Measurements from ENCODE around the gene NEK7.
"Not testable (repeated sequence)": the region's sequence is repeated elsewhere in the genome, so short reads cannot be mapped to it uniquely, and the experiment has no call there.

The NEK7 gene

DNA sequence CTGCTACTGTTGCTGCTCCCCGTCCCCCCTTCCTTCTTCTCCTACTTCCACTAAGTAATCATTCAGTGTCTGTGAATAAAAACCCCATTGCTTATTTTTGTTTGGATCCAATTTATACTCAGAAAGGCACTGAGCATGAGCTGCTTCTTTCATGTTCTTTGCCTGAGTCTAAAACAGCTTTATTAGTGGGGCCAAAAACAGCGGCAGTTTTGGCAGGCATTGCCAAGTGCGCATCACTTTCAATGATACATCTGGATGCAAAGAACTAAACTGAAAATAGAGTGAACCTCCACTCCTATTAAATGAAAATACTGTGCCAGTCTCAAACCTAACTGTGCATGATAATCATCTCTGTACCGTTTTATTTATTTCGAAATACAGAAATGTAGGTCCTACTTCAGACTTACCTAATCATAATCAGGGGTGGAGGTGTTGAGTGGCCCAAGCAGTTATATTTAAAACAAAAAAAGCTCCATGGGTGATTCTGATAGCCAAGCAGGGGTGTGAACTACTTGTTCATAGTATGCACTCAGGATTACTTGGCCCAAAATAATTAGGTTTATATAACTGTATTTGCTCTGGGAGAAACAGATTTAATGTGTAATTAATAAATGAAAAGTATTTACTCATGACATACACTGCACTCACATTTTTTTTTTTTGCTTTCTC lies 48.4 kb downstream of the NEK7 start:
- no peak for DNase-seq (ENCODE audit: low read depth)

DNA sequence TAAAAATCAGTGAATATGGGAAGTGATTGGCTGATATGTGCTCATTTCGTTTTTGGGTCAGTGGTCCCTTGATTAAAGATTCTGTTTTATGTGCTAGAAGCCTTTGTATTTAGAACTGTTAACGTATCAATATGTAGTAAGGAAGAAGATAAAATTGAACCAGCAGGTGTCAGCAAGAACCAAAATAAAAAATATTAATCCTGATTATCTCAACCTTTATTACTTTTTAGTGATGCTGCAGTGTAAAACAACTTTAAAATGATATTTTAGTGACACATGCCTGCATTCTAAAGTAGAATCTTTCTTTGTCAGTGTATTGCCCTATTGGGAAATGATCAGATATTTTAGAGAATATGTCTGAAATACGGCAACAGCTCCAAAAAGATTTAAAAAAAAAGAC lies 49.5 kb downstream of the NEK7 start:
- no peak for DNase-seq (ENCODE audit: low read depth)

DNA sequence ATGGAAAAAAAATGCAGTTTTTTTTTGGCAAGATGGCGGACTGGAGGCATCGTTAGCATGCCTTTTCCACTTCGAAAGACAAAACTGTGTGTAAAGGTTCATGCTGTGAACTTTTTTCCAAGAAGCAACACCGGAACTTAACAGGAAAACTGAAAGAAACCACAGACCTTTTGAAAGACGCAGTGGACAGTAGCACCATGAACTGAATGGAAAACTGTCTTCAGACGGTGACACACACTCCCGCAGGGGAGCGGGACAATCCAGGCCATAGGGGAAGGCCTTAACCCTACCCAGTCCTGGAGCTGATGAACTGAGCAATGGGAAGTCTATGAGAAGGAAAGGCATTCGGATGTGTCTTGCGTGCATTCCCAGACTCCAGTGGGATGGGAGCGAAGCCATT lies 54.9 kb downstream of the NEK7 start:
- no peak for DNase-seq (ENCODE audit: low read depth)

DNA sequence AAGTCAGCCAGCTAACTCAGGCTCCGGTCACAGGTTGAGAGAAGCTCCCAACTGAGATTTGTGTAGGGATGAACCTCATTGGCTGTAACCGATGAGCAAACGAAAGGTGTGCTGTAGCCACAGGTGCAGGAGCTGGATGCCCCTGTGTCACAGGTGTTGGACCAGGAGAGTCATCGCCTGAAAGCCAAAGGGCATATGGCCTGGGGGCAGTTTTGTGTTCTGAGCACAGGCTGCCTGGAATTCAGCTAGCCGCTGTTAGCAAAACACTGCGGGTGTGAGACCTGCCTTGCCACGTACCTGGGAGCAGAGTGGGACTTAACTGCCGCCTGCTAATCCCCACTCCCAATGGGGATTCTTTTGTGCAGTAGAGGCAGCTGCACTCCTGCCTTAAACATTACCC lies 55.3 kb downstream of the NEK7 start:
- DNase-seq (ENCODE audit: low read depth) = no peak

DNA sequence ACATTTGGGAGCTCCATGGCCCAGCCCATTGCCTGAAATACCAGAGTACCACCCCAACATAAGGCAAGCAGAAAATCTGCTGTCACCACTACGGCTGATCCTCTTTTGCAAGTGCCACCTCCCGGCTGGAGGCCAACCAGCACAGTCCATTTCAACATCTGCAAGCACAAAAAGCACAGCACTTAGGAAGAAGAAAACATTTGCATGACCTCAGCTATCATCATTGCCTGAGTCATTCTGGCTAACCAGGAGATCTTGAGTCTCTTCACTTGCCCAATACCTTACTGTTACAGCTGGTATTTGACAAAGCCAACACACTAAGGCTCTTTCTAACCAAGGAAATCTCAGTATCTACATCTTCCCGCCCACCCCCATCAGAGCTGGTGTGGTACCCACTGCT lies 55.9 kb downstream of the NEK7 start:
- no peak for DNase-seq (ENCODE audit: low read depth)

DNA sequence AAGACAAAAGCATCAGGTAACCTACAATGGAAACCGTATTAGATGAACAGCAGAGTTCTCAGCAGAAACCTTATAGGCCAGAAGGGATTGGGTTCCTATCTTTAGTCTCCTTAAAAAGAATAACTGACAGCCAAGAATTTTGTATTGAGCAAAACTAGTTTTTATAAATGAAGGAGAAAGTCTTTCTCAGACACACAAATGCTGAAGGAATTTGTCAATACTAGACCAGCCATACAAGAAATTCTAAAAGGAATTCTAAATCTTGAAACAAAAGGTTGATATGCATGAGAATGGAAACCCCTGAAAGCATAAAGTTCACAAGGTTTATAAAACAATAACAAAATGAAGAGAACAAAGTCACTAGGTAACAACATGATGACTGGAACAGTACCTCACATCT lies 58.1 kb downstream of the NEK7 start:
- no peak for DNase-seq (ENCODE audit: low read depth)

DNA sequence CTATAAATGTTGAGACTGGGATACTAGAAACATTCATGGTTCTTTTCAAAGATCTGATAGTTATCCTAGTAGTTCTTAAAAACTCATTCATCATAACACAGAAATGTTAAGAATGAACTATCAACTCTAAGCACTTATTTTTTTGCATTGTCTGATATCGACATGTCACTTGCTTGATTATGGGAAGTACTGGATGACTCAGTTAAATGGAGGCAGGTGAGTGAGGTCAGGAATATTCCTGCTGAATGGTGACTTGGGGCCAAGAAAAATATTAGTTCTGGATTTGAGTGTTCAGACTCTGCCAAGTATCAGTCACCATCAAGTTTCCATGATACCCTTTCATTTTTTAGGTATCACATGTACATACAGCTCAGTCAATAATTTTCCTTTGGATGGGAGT lies 63.6 kb downstream of the NEK7 start:
- no peak for DNase-seq (ENCODE audit: low read depth)

DNA sequence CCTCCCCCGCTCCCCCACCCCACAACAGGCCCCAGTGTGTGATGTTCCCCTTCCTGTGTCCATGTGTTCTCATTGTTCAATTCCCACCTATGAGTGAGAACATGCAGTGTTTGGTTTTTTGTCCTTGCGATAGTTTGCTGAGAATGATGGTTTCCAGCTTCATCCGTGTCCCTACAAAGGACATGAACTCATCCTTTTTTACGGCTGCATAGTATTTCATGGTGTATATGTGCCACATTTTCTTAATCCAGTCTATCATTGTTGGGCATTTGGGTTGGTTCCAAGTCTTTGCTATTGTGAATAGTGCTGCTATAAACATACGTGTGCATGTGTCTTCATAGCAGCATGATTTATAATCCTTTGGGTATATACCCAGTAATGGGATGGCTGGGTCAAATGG lies 70.2 kb downstream of the NEK7 start:
- not testable (repeated sequence) for DNase-seq (ENCODE audit: low read depth)

DNA sequence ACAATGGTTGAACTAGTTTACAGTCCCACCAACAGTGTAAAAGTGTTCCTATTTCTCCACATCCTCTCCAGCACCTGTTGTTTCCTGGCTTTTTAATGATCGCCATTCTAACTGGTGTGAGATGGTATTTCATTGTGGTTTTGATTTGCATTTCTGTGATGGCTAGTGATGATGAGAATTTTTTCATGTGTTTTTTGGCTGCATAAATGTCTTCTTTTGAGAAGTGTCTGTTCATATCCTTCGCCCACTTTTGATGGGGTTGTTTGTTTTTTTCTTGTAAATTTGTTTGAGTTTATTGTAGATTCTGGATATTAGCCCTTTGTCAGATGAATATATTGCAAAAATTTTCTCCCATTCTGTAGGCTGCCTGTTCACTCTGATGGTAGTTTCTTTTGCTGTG lies 70.7 kb downstream of the NEK7 start:
- DNase-seq (ENCODE audit: low read depth) = not testable (repeated sequence)

DNA sequence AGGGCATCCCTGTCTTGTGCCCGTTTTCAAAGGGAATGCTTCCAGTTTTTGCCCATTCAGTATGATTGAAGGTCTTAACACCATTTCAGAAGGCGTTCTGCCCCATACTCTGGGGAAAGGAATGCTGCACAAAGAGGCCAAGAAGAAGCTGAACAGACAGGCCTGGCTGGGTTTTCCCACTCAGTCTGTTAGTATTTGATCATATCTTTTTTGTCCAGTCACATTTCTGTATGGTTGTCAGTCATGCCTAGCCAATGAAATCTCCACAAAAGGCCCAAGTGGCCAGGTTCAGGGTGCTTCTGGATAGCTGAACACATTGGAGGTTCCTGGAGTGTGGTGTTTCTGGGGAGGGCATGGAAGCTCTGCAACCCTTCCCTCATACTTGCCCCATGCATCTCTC lies 72.1 kb downstream of the NEK7 start:
- no peak for DNase-seq (ENCODE audit: low read depth)

DNA sequence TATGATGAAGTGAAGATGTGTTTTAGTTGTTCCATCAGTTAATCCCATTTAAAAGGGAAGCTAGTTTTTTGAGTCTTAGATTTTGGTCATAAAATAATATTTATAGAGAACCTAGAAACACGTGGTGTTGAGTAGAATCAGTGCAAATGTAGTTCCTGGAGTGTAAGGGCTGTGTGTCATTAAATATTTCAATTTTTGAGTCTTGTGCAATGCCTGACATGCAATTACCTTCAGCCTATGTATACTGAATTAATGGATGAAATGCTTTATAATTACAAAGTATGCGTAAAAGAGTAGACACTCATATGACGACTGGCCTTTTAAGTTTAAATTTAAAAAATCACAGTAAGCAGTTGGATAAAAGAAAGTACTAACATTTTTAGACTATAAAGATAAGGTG lies 75.0 kb downstream of the NEK7 start:
- no peak for DNase-seq (ENCODE audit: low read depth)

DNA sequence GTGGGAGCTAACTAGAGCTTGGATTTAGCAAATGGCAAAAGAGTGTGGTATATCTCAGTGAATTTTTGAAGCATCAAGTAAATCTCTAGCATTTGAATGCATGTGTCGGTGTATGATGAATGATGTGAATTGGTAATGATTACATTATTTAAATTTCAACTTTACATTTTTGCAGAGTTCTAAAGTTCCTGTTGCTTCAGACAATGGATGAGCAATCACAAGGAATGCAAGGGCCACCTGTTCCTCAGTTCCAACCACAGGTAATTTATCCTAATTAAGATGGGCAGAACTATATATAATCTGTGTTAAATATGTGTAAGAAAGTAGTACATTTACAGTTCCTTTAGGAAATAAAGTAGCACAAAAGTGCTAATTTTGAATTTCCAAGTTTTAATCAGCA lies 75.6 kb downstream of the NEK7 start:
- no peak for DNase-seq (ENCODE audit: low read depth)

DNA sequence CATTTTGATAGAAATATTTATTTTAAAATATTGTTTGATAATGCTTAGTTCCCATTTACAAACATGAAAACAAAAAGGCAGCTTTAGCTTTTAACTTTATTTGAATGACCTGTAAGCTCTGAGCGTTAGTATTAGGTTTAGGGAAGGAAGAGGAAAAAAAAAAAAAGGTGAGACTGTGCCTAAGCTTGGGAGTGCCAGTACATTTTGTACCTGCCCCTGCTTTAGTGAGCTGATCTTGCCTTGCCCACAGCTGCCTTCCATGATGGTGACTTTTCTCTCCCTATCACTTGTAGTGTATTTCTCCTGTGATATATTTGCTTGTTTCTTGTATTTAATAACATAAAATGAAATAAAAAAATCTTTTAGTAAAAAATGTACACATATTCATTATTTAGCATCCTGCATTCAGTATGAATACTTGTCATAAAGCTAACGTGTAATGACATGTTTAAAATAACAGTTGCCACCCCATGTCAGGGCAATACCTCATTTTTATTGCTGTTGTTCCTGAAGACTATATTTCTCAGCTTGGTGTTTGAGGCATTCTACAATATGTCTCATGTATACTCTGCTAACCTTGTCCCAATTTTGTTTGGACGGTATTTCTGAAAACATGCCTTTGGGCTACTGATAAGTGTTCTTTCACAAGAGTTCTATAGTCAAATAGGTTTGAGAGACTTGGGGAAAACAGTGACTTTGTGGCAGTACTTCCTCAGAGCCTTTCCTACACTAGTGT lies 76.3 kb downstream of the NEK7 start:
- DNase-seq (ENCODE audit: low read depth) = no peak

DNA sequence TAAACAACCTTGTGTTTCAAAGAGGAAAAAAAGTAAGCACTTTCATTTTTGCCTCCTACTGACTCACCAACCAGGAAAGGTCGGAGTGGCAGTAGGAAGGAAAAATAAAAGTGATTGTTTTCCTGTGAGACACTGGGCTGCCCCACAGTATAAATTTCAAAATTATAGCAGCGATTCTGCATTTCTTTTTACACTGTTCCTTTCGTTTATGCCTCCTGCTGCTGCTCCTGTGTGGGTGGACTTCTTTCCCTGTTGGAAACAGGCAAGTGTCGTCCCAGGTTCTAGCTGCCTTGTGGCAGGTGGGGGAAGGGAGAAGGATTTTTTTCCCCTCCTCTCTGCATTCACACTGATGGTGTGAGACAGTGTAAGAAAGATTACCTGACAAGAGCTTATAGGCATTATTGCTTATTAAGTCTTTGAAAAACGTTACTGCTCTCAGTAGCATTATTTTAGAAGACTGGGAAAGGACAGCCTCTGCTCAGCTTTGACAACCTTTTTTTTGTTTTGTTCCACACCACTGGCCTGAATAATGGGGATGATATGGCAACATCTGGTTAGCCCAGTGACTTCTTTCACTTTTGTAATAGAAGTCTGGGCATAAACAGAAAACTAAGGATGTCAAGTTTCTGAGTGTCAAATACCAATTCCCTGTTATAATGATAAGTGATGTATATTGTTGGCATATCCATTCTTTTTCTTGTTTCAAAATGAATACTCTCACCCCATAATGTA lies 77.9 kb downstream of the NEK7 start:
- no peak for DNase-seq (ENCODE audit: low read depth)

DNA sequence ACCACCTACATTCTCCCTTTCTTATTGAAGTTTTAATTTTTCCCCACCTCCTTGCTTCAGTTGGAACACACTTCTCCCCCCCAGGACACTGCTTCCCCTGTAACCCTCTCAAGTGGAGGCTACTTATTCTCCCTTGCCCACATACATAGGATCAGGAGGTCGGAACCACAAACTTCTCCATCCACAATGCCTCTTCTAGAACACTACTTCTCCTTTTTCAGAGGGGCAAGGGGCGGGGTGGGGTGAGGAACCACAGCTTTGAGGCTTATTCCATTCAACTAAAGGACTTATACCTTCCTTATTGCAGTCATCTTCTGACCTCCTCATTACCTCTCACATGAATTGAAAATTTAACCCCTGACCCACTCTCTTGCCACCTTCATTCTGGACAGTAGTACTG lies 81.3 kb downstream of the NEK7 start:
- DNase-seq (ENCODE audit: low read depth) = no peak

DNA sequence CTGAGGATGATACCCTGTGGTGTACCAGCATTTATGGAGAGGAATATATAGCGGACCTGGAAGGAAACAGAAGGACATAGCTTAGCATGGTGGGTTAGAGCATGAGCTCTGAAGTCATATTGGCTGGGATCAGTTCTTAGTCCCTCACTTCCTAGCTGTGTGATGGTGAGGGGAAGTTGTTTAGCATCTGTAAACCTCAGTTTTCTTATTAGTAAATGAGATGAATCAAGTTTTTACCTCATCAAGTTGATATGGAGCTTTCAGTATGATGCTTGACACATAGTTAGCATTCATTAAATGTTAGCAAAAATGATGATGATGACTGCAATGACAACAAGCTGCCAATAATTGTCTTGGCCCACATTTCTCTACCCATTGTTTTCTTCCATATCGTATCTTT lies 84.8 kb downstream of the NEK7 start:
- no peak for DNase-seq (ENCODE audit: low read depth)

DNA sequence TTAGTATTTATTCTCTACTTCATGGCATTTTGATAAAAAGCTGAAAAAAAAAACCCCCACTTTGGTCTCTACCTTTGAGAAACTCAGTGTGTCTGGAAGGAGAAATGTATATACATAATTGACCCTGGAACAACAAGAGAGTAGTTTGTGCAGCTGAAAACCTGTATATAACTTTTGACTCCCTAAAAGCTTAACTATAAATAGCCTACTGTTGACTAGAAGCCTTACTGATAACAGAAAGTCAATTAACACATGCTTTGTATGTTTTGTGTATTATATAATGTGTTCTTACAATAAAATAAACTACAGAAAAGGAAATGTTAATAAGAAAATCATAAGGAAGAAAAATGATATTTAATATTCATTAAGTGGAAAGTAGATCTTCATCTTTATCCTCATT lies 88.0 kb downstream of the NEK7 start:
- no peak for DNase-seq (ENCODE audit: low read depth)

DNA sequence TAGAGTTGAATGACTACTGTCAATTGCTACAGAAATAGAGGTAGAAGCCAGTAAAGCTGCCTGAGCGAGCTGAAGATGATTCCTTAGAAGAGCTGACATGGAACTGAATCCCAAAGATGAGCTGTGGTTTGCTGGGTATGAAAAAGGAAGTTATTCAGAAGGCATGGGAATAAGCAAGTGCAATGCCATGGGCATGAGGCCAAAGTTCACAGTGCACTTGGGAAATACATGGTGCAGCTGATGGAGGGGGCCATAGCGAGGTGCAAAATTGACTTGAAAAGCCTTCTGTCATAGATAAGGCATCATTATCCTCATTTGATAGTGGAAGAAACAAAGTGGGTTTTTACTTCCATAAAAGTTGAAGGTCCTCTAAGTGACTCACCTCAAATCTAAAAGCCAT lies 88.6 kb downstream of the NEK7 start:
- no peak for DNase-seq (ENCODE audit: low read depth)

DNA sequence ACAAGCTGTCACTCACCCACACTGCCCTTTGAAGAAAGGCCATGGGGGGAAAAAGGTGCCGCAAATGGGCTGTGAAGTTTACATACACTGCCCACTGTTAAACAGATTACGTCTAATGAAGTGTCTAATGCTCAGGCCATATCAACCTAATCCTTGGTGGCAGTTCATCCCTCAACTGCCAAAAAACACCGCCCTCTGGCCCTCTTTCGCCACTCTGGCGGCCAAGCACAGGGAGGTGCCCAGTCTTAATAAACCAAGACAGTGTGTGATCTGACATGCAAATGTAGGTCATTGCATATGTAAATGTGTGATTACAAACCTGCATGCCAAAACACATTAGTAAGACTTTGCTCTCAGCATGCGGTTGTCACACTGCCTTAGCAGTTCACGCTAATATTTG lies 89.5 kb downstream of the NEK7 start:
- no peak for DNase-seq (ENCODE audit: low read depth)

DNA sequence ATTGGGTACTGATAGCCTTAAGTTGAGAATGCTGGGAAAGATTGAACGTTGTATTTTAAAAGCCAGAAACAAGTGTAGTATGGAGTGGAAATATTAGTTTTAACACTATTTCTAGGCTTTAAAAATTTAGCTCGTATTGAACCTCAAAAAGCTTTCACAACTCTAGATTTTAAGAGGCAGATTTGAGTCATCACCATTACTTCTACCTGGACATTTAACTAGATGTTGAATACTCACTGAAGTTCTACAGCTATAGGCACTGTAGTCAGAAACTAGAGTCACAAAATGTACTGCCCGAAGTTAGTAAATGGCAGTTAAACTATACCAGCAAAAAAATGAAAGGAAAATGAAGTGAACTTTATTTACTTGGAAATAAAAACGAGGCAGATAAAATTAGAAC lies 96.5 kb downstream of the NEK7 start:
- DNase-seq (ENCODE audit: low read depth) = no peak

DNA sequence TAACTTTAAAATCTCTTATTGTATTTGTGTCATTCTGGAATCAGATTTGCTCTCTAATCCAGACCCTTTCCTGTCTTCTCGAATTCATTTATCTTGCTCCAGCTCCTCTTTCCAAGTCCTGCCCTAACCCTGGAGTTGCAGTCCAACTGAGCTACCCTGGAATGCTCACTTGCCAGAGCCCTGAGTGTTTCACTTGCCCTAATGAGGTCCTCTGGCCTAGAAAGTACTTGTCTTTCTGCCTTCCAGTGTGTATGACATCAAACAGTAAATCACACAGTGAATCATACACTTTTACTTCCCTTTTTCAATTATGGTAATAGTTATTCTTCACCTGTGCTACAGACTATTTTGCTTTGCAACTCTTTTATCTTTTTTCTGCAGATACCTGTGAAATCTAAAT lies 96.9 kb downstream of the NEK7 start:
- no peak for DNase-seq (ENCODE audit: low read depth)

DNA sequence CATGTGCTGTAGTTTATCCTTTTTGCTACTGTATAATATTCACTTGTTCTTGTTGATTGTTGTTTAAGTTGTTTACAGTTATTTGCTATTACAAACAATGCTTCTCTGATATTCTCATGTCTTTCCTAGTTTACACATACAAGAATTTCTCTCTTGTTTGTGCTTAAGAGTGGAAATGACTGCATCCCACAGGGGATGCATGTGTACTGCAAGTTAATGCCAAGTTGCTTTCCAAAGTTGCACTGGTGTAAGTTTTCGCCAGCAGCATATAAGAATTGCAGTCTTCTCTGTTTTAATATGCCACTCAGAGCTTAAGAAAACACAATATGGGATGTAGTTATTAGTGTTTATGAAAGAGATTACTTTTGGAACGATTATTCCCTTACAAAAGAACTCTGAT lies 97.7 kb downstream of the NEK7 start:
- no peak for DNase-seq (ENCODE audit: low read depth)

DNA sequence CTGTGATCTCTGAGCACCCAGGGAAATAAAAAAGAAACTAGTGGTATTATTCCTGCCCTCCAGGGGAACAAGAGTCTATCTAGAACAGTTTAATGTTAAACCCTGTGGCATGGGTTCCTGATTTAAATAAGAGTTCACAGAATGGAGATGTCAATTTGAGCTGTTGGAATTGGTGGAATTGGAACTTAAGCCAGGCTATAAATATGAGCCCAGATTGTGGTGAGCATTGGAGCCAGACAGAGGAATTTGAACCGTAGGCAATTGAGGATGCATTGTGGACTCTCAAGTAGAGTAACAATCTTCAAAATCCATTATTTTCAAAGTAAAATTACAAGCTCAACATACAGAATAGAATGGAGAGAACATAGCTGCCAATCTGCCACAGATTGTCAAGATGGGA lies 98.2 kb downstream of the NEK7 start:
- DNase-seq (ENCODE audit: low read depth) = no peak

DNA sequence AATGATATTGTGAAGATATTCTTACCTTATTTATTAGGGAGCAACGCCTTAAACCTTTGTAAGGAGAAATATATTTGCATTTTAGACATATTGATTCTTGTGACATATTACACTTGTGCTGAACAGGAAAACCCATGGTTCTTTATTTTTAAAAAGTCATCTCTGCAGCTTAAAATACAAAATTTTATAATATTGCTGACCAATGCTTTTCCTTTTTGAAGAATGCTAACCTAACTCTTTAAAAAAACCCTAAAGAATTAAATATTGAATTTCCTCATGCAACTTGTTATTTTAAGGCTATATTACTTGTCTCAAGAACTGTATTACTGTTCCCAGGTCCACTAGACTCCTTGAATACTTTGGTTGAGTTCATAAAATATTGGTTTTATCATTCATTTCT lies 99.0 kb downstream of the NEK7 start:
- DNase-seq (ENCODE audit: low read depth) = no peak

Data from activated T-helper 9 cell treated with anti-CD3 and anti-CD28 coated beads, Interleukin-2, amount 50 U/mL, for 16 hours (primary cell).